Mammary epithelial cell (primary cell): ENCODE results near the gene ARHGEF28.

Source experiments
- EZH2 ChIP-seq: IDR thresholded peaks from 2 replicates; pipeline ENCODE4 v1.6.1; 2012; ENCODE audit warnings: low read length, inconsistent platforms, borderline replicate concordance
- TF ChIP-seq, protein P1 (sequence below), 2 donors: IDR thresholded peaks in 1 of 2; conservative IDR thresholded peaks in 1 of 2; 2 replicates each; pipeline ENCODE4 v1.5.1; 2011 to 2012; ENCODE audit warnings: inconsistent platforms in 2 of 2, low read length in 2 of 2, mild to moderate bottlenecking in 2 of 2, control low read depth in 1 of 2, low read depth in 1 of 2; ENCODE audit not compliant: insufficient read depth in 1 of 2; ENCODE audit errors: extremely low read depth in 1 of 2

DNA sequence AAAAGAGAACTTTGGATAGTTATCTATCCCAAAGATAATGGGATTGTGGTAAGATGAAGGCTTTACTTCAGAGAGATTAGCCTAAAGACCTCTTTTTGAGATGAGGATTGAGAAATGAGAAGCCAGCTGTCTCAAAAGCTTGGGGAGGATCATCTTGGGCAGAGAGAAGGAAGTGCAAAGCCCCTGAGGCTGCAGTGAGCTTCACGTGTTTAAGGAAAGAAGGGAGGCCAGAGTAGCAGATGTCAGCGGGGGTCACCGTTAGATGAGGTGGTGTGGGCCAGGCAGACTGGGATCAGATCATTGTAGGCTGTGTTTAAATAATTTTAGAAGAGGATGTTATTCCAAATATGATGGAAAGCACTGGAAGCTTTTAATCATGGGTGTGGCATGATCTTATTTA is 270.1 kb downstream of the ARHGEF28 start:
- TF ChIP-seq, protein P1, sequence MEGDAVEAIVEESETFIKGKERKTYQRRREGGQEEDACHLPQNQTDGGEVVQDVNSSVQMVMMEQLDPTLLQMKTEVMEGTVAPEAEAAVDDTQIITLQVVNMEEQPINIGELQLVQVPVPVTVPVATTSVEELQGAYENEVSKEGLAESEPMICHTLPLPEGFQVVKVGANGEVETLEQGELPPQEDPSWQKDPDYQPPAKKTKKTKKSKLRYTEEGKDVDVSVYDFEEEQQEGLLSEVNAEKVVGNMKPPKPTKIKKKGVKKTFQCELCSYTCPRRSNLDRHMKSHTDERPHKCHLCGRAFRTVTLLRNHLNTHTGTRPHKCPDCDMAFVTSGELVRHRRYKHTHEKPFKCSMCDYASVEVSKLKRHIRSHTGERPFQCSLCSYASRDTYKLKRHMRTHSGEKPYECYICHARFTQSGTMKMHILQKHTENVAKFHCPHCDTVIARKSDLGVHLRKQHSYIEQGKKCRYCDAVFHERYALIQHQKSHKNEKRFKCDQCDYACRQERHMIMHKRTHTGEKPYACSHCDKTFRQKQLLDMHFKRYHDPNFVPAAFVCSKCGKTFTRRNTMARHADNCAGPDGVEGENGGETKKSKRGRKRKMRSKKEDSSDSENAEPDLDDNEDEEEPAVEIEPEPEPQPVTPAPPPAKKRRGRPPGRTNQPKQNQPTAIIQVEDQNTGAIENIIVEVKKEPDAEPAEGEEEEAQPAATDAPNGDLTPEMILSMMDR (conservative IDR thresholded peaks at IDR 0.05 in 1 of 2, IDR thresholded peaks at IDR 0.05 in 1 of 2; ENCODE audit: extremely low read depth in 1 of 2, insufficient read depth in 1 of 2, low read depth in 1 of 2, low read length in 2 of 2) = no peak
- TF ChIP-seq EZH2 = no peak
